ENCODE results near the gene CHIT1.

The CHIT1 gene

DNA sequence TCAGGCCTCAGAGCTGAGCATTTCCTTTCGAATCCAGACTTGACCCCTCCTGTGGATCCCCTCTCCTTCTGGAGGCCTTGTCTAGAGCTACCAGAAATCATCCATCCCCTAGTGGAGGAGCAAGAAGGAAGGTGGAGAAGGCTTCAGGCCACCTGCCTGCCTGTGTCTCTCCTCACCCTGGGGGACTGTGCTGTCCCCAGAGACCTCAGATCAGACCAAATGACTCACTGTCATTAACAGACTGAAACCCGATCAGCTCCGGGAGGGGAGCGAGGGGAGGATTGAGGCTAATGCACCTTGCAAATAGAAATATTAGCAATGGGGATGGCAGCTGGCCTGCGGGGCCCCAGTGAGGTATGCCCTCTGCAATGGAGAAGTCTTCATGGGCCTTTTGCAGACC is 55.9 kb downstream of the CHIT1 start:
- no peak overlapping the region for H3K4me3 ChIP-seq (ENCODE audit: low read depth, low read length)
- DNase-seq (ENCODE audit: low read depth), result peak; percentile 83
- TF ChIP-seq POLR2A (IDR thresholded peaks at IDR 0.05; ENCODE audit: extremely low read depth, insufficient read length) (no peak), MYC (IDR thresholded peaks at IDR 0.05; ENCODE audit: low read depth, low read length) (no peak)
- TF ChIP-seq, protein P1, sequence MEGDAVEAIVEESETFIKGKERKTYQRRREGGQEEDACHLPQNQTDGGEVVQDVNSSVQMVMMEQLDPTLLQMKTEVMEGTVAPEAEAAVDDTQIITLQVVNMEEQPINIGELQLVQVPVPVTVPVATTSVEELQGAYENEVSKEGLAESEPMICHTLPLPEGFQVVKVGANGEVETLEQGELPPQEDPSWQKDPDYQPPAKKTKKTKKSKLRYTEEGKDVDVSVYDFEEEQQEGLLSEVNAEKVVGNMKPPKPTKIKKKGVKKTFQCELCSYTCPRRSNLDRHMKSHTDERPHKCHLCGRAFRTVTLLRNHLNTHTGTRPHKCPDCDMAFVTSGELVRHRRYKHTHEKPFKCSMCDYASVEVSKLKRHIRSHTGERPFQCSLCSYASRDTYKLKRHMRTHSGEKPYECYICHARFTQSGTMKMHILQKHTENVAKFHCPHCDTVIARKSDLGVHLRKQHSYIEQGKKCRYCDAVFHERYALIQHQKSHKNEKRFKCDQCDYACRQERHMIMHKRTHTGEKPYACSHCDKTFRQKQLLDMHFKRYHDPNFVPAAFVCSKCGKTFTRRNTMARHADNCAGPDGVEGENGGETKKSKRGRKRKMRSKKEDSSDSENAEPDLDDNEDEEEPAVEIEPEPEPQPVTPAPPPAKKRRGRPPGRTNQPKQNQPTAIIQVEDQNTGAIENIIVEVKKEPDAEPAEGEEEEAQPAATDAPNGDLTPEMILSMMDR (IDR thresholded peaks at IDR 0.05; ENCODE audit: low read depth, low read length), result no peak
- TF ChIP-seq, protein P2, sequence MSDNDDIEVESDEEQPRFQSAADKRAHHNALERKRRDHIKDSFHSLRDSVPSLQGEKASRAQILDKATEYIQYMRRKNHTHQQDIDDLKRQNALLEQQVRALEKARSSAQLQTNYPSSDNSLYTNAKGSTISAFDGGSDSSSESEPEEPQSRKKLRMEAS (IDR thresholded peaks at IDR 0.05; ENCODE audit: low read depth, low read length), result no peak

DNA sequence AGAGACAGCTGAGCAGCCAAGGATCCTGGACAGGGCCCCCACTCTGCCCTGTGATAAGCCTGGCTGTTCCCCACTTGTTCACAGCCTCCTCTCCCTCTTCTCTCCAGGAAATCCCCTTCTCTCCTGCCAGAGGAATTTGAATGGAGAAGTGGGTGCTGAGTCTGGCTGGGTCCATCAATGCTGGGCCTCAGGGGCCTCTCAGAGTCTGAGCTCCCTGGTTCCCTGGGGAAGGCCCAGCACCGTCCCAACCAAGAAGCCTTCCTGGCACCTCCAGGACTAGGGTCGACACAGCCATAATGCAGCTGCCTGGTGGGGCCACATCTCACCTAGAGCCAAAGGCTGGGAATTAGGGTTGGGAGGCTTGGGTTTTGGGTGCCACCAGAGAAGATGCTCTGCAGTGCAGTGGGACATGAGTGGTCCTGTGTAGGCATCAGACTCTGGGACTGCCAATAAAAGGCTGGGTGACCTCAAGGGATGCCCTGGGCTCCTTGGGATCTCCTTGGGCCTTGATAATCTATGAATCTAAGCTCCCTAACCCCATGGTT is 56.4 kb downstream of the CHIT1 start:
- H3K4me3 ChIP-seq (ENCODE audit: low read depth, low read length), result no peak overlapping the region
- DNase-seq (ENCODE audit: low read depth), result no peak
- TF ChIP-seq, protein P1 (IDR thresholded peaks at IDR 0.05; ENCODE audit: low read depth, low read length), result no peak
- TF ChIP-seq, protein P2 (IDR thresholded peaks at IDR 0.05; ENCODE audit: low read depth, low read length), result no peak
- TF ChIP-seq POLR2A (IDR thresholded peaks at IDR 0.05; ENCODE audit: extremely low read depth, insufficient read length), result no peak
- TF ChIP-seq MYC (IDR thresholded peaks at IDR 0.05; ENCODE audit: low read depth, low read length), result no peak

DNA sequence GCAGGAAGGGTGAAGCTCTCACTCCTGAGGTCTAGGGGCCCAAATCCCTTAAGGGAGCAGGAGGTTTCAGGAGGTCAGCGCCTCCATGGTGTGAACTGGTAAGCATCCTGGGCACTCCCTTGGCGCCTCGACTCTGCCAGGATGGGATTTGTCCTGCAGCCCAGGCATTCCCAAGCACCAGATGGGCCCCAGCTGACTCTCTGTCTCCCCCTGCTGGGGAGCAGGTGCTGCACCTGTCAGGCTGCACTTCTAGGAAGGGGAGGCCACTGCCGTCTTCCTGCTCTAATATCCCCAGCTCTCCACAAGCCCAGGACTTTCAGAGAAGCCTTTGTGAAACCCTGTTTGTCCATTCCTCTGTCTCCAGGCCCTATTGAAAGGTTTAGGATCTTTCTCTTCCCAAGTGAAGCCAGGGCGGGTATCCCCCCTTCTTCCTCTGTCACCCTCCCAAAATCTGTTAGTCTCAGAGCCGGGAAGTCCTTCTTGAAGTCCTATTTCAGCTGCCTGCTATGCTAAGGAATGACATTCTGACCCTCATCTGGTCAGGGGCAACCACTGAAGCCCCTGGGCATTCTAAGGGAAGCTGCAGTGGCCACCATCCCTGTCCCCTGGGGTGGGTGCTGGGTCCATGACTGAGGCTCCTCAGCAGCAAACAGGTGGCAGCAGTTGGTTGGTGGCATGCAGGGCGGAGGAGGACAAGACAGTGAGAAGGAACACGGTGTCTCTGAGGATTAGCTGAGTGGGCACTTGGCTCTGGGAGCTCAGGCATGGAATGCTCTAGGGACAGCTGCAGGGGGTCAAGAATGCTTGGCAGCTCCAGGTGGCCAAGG is 57.1 kb downstream of the CHIT1 start:
- peak; percentile 63 for DNase-seq (ENCODE audit: low read depth)
- H3K4me3 ChIP-seq (ENCODE audit: low read depth, low read length), result no peak overlapping the region
- TF ChIP-seq, protein P1 (IDR thresholded peaks at IDR 0.05; ENCODE audit: low read depth, low read length), result peak; percentile 81
- TF ChIP-seq, protein P2 (IDR thresholded peaks at IDR 0.05; ENCODE audit: low read depth, low read length), result peak; percentile 33; the same call in 1 of the 2 replicates
- no peak for TF ChIP-seq MYC (IDR thresholded peaks at IDR 0.05; ENCODE audit: low read depth, low read length)

DNA sequence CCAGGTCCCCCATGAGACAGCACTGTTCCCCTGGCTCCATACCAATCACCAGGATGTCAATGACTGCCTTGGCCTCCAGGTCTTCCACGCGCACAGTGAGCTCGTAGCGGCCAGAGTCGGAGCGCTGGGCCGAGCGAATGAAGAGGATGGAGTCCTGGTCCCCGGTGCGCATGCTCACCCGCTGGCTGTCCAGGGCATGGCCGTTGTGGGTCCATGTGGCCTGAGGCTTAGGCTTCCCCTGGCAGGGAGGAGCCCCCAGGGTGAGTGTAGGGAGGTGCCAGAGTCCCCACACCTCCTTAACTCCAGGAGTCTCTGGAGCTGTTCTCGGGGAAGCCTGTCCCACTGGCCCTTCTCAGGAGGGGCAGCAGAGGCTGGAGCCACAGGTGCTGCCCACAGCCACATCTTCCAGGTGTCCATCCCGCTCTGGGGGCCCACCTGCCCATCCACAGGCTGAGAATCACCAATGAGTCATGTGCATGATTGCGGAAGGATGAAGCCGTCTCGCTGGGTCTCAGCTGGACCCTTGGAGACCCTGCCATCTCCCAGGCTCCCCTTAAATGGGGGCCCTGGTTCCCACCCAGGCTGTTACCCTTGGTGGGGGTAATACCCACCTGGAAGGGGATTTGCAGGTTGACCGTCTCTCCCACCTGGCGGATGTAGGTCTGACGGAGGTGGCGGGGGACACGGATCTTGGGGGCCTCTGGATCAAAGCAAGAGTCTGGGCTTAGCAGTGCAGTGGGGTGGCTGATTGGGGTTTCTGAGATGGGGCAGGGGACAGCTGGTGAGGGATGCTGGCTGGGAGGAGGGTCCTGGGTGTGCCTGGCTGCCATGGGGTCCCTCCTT is 57.9 kb downstream of the CHIT1 start:
- TF ChIP-seq, protein P1 (IDR thresholded peaks at IDR 0.05; ENCODE audit: low read depth, low read length), result no peak
- TF ChIP-seq POLR2A (IDR thresholded peaks at IDR 0.05; ENCODE audit: extremely low read depth, insufficient read length) (no peak), MYC (IDR thresholded peaks at IDR 0.05; ENCODE audit: low read depth, low read length) (no peak)
- TF ChIP-seq, protein P2 (IDR thresholded peaks at IDR 0.05; ENCODE audit: low read depth, low read length), result no peak
- no peak overlapping the region for H3K4me3 ChIP-seq (ENCODE audit: low read depth, low read length)
- DNase-seq (ENCODE audit: low read depth), result no peak

DNA sequence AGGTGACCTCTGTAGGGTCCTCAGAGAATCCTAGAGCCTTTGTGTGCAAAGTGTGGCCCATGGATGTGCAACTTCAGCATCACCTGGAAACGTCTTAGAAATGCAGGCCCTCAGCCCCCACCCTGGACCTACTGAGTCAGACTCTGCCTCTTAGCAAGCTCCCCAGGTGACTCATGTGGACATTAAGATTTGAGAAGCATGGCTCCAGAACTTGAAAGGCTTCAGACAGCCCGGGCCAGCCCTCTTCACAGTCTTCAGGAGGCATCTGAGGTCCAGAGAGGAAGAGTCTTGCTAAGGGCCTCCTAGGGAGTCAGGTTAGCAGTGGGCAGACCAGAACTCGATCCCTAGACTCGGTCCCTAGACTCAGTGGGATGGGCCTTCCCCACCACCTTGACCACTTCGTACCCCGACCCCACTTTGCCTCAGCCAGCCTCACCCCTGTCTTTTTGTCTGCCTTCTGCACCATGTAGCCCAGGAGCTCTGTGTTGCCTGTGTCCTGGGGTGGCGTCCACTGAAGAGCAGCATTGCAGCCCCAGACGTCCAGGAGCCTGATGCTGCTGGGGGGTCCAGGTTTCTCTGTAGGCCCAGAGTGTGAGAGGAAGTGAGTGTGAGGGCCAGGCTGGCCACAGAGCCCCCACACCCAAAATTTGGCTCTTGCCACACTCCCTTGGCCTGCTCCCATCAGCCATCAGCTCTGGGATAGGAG is 58.7 kb downstream of the CHIT1 start:
- no peak for DNase-seq (ENCODE audit: low read depth)
- TF ChIP-seq, protein P1 (IDR thresholded peaks at IDR 0.05; ENCODE audit: low read depth, low read length), result no peak
- no peak for TF ChIP-seq POLR2A (IDR thresholded peaks at IDR 0.05; ENCODE audit: extremely low read depth, insufficient read length)

More for the DNA sequence above, 58.7 kb downstream of the CHIT1 start:
- no peak overlapping the region for H3K4me3 ChIP-seq (ENCODE audit: low read depth, low read length)
